SK-N-MC (cell line): ENCODE measurements around the gene SEMA3D.

Source experiments
- EZH2 ChIP-seq: fragments of 200-600 bp; sonication (generic); IDR thresholded peaks from one replicate; pipeline ENCODE4 v1.6.1; 2017; ENCODE audit warnings: antibody characterized with exemption
- POLR2AphosphoS5 ChIP-seq: IDR thresholded peaks from 2 replicates; pipeline ENCODE4 v1.6.1; 2012; ENCODE audit warnings: mild to moderate bottlenecking, low read depth, low read length, borderline replicate concordance

DNA sequence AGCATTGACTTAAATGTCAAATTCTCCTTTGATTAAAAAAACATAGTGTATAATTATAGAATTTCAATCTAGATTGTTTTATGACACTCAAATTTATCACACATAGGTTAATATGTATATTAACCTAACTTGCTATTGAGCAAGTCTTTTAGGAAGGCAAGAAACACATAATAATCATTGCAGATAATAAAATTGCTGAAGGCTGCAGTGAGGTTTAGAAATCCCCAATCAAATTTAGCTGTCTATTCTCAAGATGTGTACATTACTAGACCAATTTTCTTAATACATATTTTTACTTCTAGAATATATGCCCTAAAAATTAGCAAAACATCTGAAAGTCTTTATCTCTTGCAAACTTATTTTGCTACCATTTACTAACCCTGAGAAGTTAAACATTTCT lies 34.9 kb upstream of the SEMA3D start:
- no peak for TF ChIP-seq POLR2AphosphoS5
- no peak for TF ChIP-seq EZH2
